ENCODE measurements around the gene TMEM134. TPM values are rescaled to one million over a fixed set of nuclear protein-coding genes. Genes with fewer than 3 reads are reported as not detected.
"Not testable (repeated sequence)": the region's sequence is repeated elsewhere in the genome, so short reads cannot be mapped to it uniquely, and the experiment has no call there.

TMEM134 gene
- total and polyA plus RNA-seq, 8 donors: 45.1 to 93.4 (median 61.5) TPM

DNA sequence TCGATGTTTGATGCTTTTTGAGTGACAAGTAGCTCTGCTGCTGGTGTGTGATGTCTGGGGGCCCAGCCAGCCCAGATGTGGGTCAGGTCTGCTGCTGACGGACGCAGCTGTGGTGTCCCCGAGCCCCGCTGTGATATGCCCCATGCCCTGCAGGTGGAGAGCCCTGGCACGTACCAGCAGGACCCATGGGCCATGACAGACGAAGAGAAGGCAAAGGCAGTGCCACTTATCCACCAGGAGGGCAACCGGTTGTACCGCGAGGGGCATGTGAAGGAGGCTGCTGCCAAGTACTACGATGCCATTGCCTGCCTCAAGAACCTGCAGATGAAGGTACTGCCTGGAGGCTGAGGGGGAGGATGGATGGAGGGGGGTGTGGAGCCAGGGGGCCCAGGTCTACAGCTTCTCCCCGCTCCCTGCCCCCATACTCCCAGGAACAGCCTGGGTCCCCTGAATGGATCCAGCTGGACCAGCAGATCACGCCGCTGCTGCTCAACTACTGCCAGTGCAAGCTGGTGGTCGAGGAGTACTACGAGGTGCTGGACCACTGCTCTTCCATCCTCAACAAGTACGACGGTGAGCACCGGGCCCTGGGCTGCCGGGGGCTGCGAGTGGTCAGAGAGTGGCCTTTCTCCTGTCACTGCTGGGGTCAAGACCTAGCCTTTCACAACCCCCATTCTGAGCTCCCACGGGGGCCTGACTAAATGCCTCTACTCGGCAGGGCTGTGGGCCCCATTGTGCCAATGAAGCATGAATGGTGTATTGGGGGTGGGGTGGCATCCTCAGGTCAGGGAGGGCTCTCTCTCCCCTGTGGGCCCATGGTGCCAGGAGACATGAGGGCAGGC lies 21.1 kb upstream of the TMEM134 start:
- H3K9me3 ChIP-seq: no peaks in the 10 kb centered on the region
- TF ChIP-seq, protein P1, sequence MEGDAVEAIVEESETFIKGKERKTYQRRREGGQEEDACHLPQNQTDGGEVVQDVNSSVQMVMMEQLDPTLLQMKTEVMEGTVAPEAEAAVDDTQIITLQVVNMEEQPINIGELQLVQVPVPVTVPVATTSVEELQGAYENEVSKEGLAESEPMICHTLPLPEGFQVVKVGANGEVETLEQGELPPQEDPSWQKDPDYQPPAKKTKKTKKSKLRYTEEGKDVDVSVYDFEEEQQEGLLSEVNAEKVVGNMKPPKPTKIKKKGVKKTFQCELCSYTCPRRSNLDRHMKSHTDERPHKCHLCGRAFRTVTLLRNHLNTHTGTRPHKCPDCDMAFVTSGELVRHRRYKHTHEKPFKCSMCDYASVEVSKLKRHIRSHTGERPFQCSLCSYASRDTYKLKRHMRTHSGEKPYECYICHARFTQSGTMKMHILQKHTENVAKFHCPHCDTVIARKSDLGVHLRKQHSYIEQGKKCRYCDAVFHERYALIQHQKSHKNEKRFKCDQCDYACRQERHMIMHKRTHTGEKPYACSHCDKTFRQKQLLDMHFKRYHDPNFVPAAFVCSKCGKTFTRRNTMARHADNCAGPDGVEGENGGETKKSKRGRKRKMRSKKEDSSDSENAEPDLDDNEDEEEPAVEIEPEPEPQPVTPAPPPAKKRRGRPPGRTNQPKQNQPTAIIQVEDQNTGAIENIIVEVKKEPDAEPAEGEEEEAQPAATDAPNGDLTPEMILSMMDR (IDR thresholded peaks at IDR 0.05): no peak
- peak in 2 of 6 donors; percentile 25 to 61 for DNase-seq
- no peaks in the 10 kb centered on the region for H3K4me1 ChIP-seq
- no peaks in the 10 kb centered on the region for H3K27me3 ChIP-seq
- 87% methylated on average over 22 to 23 of the region's 23 CpGs for WGBS, 2 donors
- intact Hi-C loops (cut with DNase I): loop anchor here in 1 of 3 donors (10.0 kb wide), 1 partner anchor 55 kb away; the partner anchor contains the start of gene PTPRCAP
- peaks cover 0 to 12% (median 0%) of the 10 kb centered on the region in 3 donors for H3K36me3 ChIP-seq
- no peak overlapping the region for H3K27ac ChIP-seq
- ATAC-seq: no peak
- H3K4me3 ChIP-seq: no peak overlapping the region
- no peak for FAIRE-seq

DNA sequence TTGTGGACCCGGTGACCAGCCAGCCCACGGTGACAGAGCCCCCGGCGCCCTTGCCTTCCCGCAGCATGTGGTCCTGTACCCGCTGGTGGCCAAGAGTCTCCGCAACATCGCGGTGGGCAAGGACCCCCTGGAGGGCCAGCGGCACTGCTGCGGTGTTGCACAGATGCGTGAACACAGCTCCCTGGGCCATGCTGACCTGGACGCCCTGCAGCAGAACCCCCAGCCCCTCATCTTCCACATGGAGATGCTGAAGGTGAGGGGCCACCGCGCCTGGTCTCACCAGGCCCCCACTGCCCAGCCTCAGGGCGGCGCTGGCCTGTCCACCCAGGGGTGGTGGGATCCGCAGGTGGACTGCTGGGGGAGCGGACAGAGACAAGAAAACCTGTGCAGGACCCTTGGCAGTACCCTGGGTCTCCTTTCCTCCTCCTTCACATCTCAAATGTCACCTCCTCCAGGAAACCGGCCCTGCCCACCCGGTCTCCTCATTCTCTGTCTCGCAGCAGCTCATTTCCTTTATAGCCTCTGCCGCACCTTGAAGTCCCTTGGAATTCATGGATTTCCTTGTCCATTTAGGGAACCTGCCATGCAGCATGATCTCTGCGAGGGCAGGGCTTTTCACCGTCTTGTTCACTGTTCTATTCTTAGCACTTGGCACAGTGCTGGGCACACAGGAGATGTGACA lies 20.3 kb upstream of the TMEM134 start:
- no peak overlapping the region for H3K4me3 ChIP-seq
- no peak overlapping the region for H3K27ac ChIP-seq
- WGBS, 2 donors: 87 to 89% methylated on average over 22 to 25 of the region's 25 CpGs
- FAIRE-seq: no peak
- no peaks in the 10 kb centered on the region for H3K9me3 ChIP-seq
- peak in 2 of 6 donors; percentile 33 to 70 for DNase-seq
- no peak for ATAC-seq
- peaks cover 0 to 12% (median 0%) of the 10 kb centered on the region in 3 donors for H3K36me3 ChIP-seq
- no peaks in the 10 kb centered on the region for H3K27me3 ChIP-seq
- H3K4me1 ChIP-seq: no peaks in the 10 kb centered on the region
- intact Hi-C loops (cut with DNase I): no loop called here
- TF ChIP-seq, protein P1 (IDR thresholded peaks at IDR 0.05): no peak

DNA sequence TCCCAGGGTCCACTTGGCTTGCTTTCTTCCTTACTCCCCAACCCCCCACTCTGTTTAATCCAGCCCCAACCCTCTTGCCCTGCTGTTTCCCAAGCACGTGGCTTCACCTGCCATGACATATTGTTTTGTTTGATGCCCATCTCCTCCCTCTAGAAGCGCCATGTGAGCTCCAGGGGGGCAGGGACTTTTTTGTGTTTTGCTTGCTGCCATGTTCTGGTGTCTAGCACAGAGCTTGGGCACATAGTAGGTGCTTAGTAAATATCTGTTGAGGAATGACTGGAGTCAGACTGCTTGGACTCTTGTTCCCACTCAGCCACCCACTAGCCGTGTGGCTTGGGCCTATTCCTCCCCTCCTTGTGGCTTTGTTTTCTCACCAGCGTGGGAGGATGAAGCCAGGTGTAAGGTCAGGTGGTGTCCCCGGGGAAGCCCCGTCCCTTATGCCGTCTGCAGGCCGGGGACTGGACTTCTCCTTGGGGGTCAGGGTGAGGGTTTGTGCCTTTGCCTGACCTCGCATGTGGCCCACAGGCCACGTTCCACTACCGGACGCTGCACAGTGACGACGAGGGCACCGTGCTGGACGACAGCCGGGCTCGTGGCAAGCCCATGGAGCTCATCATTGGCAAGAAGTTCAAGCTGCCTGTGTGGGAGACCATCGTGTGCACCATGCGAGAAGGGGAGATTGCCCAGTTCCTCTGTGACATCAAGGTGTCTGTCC lies 17.6 kb upstream of the TMEM134 start:
- peaks cover 5 to 11% (median 11%) of the 10 kb centered on the region in 3 donors for H3K4me1 ChIP-seq
- ATAC-seq (no peak), DNase-seq (peak in 2 of 6 donors; percentile 15 to 36), FAIRE-seq (no peak)
- H3K27ac ChIP-seq: no peak overlapping the region
- no peaks in the 10 kb centered on the region for H3K27me3 ChIP-seq
- peaks cover 0 to 5% (median 0%) of the 10 kb centered on the region in 3 donors for H3K36me3 ChIP-seq
- H3K9me3 ChIP-seq: no peaks in the 10 kb centered on the region
- H3K4me3 ChIP-seq: no peak overlapping the region
- intact Hi-C loops (cut with DNase I): no loop called here
- TF ChIP-seq, protein P1 (IDR thresholded peaks at IDR 0.05): no peak
- 86 to 92% methylated on average over 20 of the region's 20 CpGs for WGBS, 2 donors

DNA sequence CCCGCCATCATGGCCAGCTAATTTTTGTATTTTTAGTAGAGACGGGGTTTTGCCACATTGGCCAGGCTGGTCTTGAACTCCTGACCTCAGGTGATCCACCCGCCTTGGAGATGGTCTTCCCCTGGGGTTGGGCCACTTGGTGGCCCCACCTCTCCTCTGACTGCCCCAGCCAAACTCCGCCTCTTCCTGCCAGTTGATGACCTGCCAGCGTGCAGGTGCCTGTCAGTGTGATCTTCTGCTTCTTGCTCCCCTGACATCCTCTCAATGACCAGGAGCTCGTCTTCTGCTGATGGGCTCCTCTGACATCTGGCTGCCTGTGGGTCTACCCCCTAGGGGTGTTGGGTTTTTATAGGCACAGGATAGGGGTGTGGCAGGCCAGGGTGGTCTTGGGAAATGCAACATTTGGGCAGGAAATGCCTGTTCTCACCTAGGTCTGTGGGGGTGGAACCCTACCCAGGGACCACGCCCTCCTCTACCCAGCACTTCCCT lies 16.9 kb upstream of the TMEM134 start:
- H3K27ac ChIP-seq; H3K27me3 ChIP-seq; FAIRE-seq; H3K36me3 ChIP-seq; intact Hi-C loops (cut with DNase I); H3K9me3 ChIP-seq; H3K4me3 ChIP-seq; ATAC-seq: not testable (repeated sequence)
- peak in 2 of 6 donors; percentile 33 to 46 for DNase-seq
- WGBS, 2 donors: 90% methylated on average over 7 of the region's 7 CpGs
- H3K4me1 ChIP-seq: peaks cover 5 to 11% (median 11%) of the 10 kb centered on the region in 3 donors

DNA sequence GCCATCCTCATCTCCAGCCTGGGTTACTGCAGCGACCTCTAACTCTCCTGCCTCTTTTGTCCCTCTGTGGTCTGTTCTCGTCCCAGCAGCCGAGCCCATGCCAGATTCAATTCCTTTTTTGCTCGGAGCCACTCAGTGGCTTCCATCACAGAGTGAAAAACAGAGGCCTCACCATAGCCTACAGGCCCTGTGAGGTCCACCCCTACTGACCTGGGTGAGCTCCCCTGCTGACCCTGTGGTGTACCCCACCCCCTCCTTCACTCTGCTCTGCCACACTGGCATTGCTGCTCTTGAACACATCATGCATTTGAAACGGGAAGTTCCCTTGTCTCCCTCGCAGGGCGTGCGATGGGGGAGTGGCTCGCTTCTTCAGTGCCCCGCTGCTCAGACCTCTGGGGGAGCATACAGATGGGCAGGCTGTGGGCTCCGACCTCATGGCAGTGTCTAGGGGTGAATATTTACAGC lies 15.8 kb upstream of the TMEM134 start:
- intact Hi-C loops (cut with DNase I): no loop called here
- H3K4me3 ChIP-seq: no peak overlapping the region
- 85 to 94% methylated on average over 11 of the region's 11 CpGs for WGBS, 2 donors
- H3K4me1 ChIP-seq: peaks cover 5 to 11% (median 11%) of the 10 kb centered on the region in 3 donors
- H3K9me3 ChIP-seq: no peaks in the 10 kb centered on the region
- TF ChIP-seq, protein P1 (IDR thresholded peaks at IDR 0.05): no peak
- H3K27ac ChIP-seq: no peak overlapping the region
- DNase-seq (peak in 2 of 6 donors; percentile 16 to 43), ATAC-seq (no peak), FAIRE-seq (no peak)
- no peaks in the 10 kb centered on the region for H3K27me3 ChIP-seq
- no peaks in the 10 kb centered on the region for H3K36me3 ChIP-seq

Measured in pancreas (tissue), 10 donors.